GDM1 (cell line): ENCODE measurements around the gene ACTG2.
"Not testable (repeated sequence)": the region's sequence is repeated elsewhere in the genome, so short reads cannot be mapped to it uniquely, and the experiment has no call there.

Experiments
- DNase-seq: peaks from one replicate; lab custom pipeline; 2025; lab: John Stamatoyannopoulos, UW

Gene ACTG2

DNA sequence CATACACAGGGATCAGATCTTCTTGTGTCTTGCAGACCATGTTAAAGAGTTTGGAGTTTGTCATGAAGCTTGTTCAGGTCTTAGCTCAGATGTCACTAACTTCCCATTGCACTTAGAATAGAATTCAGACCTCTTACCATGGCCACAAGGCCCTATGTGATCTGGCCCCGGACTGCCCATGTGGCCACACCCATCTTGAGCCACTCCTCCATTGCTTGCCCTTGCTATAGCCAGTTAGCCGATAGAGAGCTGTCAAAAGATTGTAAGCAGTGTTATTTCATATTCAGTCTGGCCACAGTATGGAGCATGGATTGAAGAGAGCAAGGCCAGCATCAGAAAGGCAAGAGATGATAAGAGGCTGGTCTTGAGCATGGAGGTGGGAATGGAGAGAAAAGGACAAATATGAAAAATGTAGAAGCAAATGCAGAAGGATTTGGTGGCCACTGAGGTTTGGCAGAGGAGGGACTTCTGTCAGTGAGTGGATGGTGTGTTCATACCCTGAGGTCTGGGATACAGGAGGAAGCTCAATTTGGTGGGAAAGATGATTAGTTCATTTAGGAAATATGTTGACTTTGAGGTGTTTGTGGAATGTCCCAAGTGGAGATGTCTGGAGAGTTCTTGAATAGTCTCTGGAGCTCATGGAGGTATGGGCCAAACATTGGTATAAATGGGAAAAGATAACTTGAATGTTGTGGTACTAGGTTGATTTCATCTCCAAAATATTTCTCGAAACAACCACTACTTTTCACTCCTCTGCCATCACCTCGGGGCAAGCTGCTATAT is 44.5 kb downstream of the ACTG2 start:
- DNase-seq, result no peak

DNA sequence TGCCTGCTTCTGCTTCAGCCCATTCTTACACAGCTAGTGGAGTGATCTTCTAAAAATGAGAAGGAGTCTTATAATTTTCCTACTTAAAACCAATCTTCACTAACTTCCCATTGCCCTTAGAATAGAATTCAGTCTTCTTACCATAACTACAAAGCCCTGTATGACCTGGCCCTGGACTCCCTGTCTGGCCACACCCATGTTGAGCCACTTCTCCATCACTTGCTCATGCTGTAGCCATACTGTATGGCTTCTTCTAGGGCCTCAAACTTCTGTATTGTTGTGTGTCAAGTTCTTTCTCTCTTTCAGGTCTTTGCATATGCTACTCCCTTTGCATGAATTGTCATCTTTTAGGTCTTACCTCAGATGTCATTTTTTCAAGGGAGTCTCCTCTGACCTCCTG is 45.1 kb downstream of the ACTG2 start:
- no peak for DNase-seq

DNA sequence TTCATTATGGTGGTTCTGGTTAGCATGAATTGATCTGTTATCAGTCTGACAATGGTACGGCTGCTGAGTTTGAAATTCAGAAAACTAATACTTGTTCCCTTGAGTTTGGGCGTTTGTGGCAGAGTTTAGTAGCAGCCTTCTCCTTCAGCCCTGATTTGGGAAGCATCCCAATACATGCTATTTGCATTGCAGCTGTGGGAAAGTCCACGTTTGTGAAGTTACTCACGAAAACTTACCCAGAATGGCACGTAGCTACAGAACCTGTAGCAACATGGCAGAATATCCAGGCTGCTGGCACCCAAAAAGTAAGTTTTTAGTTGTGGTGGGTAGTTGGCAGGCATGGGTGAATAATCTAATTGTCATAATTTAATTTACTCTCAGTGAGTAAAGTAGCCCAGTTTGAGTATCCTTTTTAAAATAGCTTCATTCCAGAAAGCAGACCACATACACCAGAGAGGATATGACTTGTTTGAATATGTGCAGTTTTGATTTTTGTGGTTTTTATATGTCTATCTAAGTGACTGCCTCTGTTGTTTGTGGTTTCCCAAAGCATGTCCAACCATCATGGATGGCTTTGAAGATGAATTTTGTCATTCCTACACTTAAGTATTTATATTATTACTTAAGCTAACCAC is 46.0 kb downstream of the ACTG2 start:
- no peak for DNase-seq

DNA sequence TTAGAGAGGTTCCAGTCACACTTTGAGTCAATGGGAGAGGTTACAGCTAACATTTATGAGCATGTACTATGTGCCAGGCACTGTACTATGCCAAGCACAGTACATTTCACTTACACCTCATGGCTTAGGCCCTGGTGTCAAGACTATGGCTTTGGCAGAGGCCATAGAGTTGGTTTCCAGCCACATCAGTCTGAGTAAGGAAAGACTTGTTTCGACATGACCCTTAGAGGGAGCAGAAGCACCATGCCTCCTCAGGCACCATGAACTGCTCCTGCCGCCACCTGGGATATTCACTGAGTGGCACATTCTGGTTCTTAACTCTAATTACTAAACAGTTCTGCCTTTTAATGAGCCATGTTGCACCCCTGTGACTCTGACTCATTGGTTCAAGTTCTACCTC is 46.6 kb downstream of the ACTG2 start:
- DNase-seq, result peak; percentile 32

DNA sequence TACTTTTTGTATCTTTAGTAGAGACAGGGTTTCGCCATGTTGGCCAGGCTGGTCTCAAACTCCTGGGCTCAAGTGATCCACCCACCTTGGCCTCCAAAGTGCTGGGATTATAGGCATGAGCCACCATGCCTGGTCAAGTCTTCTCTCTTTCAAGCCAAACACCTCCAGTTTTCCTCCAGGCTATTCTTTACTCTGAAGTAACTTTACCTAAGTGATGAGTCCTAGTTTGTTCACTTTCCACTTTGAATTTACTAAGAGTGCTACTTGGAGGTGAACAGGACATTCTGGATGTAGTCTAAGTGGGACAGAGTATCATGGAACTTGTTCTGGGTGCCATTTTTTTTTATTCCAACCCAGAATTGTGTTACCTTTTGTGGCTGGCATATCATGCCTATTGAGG is 47.3 kb downstream of the ACTG2 start:
- DNase-seq, result not testable (repeated sequence)

DNA sequence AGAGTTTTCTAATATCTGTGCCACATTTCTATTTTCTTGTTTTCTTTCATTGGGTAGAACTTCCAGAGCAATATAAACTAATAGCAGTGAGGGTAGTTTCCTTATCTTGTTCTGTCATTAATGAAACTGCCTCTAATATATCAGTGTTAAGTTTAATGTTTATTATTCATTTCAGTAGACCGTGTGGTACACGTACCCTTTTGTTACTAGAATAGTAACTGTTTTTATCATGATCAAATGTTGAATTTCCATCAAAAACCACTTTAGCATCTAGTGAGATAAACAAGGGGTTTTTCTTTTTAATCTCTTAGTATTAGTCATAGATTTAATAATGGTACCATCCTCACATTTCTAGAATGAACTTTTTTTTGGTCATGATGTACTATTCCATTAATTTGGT is 49.9 kb downstream of the ACTG2 start:
- DNase-seq, result no peak

DNA sequence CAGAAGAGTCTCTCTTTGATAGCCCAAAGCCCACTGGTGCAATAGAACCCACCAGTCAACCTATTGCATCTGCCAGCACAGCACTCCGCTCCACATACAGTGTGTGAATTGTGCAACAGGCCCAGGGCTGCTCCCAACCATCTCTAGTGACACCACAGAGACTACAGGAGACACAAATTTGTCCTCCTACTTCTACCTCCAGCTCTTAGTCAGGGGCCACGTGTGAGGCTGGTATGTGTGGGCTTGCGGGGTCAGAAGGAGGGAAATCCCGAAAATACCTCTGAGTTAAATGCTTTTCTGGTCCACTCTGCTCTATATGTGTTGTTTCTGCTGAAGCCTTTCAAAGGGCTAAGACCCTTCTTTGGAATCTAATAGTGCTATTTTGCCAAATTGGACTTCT is 51.9 kb downstream of the ACTG2 start:
- DNase-seq, result no peak

DNA sequence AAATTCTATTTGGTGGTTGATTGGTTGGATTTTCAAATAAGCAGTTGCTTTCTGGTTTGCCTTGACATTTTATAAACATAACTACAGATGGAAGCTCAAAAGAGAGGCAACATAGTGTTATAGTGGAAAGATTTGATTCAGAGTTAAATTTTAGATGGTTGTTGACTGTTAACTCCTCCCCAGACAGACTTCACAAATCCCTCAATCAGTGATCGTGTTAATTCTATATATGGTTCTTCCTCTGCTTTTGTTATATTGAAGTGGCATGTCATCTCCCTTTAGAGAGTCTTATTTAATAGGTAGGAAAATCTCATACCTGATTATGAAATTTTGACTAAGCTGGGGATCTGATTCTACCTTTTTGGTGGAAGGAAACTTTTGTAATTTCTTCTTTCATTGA is 53.4 kb downstream of the ACTG2 start:
- no peak for DNase-seq

DNA sequence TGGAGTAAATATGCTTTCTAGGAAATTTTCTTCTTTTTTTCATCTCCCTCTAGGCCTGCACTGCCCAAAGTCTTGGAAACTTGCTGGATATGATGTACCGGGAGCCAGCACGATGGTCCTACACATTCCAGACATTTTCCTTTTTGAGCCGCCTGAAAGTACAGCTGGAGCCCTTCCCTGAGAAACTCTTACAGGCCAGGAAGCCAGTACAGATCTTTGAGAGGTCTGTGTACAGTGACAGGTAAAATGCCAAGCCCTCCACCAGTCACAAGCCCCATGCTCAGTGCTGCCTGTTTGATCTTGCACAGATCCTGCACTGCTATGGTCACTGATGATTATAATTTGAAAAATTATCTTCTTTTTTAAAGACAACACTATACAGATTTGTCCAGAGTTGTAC is 53.9 kb downstream of the ACTG2 start:
- DNase-seq, result no peak

DNA sequence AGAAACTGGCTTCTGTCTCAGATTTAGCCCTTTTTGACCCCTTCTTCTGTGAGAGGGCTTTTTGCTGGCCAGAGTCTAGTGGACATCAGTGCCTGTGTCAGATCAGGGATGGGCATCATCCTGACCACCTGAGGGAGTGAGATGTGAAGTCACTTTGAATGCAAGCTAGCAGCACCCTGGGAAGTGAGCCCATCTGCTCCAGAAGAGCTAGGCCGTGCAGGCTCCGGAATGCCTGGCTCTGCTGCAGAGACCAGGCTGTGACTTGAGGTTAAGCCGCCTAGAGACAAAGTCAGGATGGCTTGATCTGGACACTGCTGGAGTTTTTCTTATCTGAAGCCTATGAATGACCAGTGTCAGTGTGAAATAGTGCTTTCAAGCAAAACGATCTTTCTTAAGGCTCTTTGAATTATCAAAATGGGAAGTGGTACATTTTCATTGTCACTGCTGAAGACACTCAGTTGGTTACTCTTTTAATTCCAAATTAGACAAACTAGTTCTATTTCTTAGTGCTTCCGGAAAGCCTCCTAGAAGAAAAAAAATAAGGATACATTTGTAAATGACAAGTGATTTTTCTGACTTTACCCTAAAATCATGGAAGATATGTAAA is 54.7 kb downstream of the ACTG2 start:
- no peak for DNase-seq

DNA sequence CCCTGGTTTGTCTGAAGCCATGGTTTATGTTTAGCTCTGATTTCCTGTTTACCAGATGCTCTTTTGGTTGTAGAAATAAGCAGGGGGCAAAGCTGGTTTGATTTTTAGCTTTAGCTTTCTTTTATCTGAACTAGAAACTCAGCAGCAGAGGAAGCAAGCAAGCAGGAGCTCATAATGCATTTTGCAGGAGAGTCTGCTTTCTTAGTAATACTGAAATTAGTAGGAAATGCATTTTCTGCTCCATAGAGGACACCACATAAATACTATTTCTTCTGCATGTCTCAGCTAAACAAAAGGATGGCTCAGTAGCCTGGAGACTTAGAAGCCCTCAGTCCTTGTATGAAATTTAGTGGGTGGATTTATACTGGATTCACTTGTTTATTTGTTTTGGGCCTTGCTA is 57.0 kb downstream of the ACTG2 start:
- no peak for DNase-seq

DNA sequence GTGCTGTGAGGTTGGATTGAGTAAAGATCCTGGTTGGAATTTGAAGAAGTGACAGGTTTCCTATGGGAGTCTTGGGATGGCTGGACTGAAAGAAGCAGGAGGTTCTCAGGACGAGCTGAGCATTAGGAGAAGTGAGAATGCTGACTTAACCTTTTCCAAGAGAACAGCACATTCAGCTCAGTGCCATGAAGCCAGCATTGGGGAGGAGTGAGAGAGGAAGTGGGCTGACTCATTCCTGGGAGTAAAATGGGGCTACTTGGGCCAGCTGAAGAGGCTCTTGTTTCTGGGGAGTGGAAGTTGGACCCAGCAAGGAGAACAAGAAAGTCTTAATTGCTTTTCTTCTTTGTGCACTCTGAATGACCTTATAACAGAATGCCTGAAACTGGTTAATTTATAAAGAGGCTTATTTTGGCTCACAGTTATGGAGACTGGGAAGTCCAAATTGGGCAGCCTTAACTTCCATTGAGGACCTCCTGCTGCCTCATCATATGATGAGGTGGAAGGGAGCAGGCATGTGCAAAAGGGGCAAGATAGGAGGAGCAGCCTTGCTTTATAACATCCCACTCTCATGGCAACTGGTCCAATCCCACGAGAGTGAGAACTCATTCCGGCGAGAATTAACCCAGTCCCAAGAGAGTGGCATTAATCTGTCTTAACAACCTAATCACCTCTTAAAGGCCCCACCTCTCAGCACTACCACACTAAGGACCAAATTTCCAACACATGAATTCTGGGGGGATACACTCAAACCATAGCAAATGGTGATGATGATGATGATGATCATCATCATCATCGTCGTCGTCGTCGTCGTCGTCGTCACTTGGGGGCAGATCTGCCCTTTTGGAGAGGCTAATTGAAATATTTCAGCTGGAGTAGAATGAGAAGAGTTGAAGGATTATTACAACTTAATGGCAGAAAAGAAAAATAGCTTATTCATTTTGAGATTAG is 60.0 kb downstream of the ACTG2 start:
- DNase-seq, result no peak

DNA sequence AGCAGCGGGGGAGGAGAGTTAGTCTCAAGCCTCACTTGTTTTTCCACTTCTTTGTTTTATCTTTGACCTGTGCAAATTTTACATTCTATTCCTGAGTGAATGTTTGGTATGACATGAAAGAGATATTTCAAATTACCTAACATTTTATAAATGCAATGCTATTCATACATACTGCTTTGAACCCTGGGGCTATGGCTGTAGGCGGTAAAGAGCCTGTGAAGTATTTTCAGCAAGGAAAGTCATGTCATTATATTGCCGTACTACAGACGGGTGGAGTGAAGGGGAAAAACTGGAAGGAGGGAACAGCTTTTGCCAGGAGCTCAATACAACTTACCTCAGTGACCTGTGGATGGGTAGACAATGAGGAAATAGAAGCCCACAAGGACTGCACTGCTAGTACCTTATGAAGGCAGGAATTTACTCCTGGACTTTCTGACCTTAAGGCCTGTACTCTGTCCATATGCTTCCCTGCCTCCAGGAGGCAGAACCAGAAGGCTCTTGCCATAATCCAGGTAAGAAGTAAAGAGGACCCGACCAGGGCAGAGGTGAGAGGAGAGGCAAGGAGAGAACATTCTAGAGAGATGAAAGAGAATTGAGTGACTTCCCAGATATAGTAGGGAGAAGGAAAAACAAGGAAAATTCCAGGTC is 63.5 kb downstream of the ACTG2 start:
- no peak for DNase-seq

DNA sequence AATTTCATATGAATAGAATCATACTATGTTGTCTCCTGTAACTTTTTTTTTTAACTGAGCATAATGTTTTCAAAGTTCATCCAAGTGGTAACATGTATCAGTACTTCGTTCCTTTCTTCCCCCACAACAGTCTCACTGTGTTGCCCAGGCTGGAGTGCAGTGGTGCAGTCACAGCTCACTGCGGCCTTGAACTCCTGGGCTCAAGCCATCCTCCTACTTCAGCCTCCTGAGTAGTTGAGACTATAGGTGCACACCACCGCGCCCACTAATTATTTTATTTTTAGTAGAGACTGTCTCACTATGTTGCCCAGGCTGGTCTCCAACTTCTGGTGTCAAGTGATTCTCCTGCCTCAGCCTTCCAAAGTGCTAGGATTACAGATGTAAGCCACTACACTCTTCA is 68.5 kb downstream of the ACTG2 start:
- no peak for DNase-seq

DNA sequence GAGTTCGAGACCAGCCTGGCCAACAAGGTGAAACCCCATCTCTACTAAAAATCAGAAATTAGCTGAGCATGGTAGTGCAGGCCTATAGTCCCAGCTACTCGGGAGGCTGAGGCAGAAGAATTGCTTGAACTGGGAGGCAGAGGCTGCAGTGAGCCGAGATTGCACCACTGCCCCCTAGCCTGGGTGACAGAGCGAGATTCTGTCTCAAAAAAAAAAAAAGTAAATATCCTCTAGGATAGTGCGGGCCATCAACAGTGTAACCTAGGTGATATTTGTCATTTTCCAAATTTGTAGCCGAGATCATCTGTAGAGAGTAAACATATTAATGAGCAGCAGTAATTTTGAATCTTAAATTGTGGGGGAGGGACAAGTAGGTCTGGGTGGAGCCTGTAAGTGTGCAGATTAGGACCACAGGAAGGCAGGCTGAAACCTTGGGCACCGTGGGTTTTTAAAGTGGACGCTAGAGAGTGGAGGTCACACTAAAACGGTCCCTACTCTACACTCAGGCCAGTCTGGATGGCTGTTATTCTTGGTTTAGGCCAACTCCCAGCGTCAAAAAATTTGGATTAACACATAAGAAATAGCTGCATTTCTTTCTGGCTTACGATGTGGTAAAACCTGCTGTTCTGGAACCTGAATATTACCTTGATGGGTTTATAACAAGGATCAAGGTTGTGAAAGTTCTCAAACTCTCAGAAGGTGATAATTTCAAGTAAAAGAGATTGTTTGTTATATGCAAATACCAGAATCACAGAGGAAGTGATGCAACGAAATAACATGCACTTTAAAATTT is 69.2 kb downstream of the ACTG2 start:
- no peak for DNase-seq

DNA sequence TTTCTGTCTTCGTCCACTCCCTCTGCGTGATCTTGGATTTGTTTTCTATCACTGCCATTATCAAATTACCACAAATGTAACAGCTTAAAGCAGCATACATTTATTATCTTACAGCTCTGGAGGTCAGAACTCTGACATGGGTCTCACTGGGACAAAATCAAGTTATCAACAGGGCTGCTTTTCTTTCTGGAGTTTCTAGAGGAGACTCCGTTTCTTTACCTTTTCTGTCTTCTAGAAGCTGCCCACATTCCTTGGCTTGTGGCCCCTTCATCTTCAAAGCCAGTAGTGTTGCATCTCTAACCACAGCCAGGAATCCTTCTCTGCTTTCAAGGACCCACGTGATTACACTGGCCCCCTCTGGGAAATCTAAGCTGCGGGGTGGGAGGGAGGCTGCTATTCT is 70.0 kb downstream of the ACTG2 start:
- DNase-seq, result no peak

DNA sequence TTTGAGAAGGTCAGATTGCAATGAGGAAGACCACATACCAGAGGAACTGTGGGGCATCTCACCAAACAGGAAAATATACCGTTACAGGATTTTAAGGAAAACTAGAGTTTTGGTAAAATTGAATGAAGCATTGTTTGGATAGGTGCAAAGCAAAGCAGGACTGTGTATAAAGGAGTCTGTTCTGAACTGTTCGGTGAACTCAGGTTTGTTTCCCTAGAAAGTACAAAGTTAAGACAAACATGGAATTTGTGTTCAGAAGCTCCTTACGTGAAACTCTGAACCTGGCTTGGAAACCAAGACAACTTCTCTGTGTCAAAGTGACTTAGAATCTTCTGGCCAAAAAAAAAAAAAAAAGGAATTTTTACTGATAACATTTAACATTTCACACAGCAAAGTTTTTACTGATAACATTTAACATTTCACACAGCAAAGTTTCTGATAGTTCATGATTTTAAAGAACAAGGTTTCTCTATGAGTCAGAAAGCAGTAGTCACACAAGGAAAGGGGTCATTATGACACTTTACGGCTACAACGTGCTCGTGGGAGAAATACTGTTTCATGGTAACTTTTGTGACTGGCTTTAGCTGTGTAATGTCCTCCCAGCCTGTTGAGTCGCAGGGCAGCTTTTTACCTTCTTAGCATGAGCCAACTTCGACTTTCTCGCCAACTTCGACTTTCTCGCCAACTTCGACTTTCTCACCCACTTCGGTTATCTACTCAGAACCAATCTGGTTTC is 70.7 kb downstream of the ACTG2 start:
- no peak for DNase-seq

DNA sequence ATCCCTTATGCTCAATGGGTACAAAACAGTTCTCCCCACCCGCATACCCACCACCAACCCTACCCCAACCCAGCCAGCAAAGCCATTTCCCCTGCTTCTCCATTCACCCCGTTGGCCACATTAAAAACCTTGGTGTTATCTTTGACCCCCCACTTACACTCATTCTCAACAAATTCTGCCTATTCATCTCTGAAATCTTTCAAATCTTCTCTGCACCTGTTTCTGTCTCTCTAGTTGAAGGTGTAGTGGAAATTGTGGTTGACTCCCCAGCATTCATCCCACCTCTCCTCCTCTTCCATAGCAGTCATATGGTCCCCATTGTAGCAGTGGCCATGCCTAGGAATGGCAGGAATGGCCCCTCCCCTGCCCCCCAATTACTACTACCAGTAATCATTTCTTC is 71.4 kb downstream of the ACTG2 start:
- DNase-seq, result no peak

DNA sequence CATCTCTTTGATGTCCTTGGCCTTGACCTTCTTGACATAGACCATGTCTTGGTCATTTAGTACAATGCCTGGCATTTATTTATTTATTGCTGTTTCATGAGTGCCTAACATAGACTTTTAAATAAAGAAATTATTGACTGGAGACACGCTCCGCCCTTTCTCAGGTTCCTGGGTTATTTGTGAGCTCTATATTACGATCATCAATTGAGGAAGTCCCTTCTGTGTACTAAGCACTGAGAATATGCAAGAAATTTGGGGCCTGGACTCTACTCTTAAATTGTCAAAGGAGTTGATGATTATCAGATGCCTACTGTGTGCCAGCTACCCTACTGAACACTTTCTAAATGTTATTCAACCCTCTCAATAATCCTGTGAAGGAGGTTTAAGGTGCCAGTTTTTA is 72.2 kb downstream of the ACTG2 start:
- DNase-seq, result no peak

DNA sequence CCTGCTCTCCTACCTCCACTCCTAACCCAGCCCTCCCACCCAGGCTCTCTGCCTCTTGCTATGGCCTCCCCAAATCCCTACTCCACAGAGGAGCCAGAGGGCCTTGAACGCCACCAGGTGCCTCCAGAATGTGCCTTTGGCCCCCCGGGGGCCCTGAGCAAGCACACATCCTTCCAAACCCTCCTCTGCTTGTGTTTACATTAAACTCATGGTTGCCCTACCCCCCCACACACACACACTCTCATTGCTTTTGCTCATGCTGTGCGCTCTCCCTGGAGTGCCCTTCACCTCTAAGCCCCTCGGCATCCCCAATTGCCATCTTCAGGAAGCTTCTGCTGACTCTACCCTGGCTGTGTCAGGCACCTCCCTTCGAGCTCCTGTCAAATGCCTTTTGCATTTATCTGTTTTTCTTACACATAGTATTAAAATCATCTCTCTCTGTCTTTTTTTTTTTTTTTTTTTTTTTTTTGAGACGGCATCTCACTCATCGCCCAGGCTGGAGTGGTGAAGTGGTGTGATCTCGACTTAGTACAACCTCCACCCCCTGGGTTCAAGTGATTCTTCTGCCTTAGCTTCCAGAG is 75.6 kb downstream of the ACTG2 start:
- no peak for DNase-seq
